ENCODE measurements around the gene PIEZO2.

Gene PIEZO2

GRCh38 chr18:10760986-10761385, 388.4 kb downstream of the PIEZO2 start:
- no peak for DNase-seq (ENCODE audit: low read depth, low spot score)

GRCh38 chr18:10759241-10759640, 390.1 kb downstream of the PIEZO2 start:
- Histone ChIP-seq H3K4me1 (ENCODE audit: insufficient read depth, insufficient read length) (no peaks in the 10 kb centered on the region), H3K9me3 (ENCODE audit: insufficient read depth, low read length) (peaks cover 6% of the 10 kb centered on the region; the same call in 1 of the 2 replicates), H3K9ac (ENCODE audit: insufficient read length, low read depth) (no peak overlapping the region), H3K36me3 (ENCODE audit: insufficient read depth, insufficient read length, low read length) (peaks cover 11% of the 10 kb centered on the region), H3K27me3 (ENCODE audit: insufficient read depth, insufficient read length) (no peaks in the 10 kb centered on the region), H3K4me3 (ENCODE audit: insufficient read length, low read depth) (no peak overlapping the region)
- DNase-seq (ENCODE audit: low read depth, low spot score), result no peak
- TF ChIP-seq ZNF274 (IDR thresholded peaks at IDR 0.05; ENCODE audit: low read depth, low read length) (no peak), SUZ12 (IDR thresholded peaks at IDR 0.05; ENCODE audit: extremely low read depth, insufficient read depth, insufficient read length) (no peak), YY1 (IDR thresholded peaks at IDR 0.05; ENCODE audit: insufficient read depth, insufficient read length) (no peak)

More at GRCh38 chr18:10760986-10761385, 388.4 kb downstream of the PIEZO2 start:
- Histone ChIP-seq H3K9me3 (ENCODE audit: insufficient read depth, low read length) (peaks cover 6% of the 10 kb centered on the region; the same call in 1 of the 2 replicates), H3K4me1 (ENCODE audit: insufficient read depth, insufficient read length) (no peaks in the 10 kb centered on the region), H3K4me3 (ENCODE audit: insufficient read length, low read depth) (no peak overlapping the region), H3K36me3 (ENCODE audit: insufficient read depth, insufficient read length, low read length) (peaks cover 5% of the 10 kb centered on the region), H3K27me3 (ENCODE audit: insufficient read depth, insufficient read length) (no peaks in the 10 kb centered on the region), H3K9ac (ENCODE audit: insufficient read length, low read depth) (no peak overlapping the region)
- TF ChIP-seq ZNF274 (IDR thresholded peaks at IDR 0.05; ENCODE audit: low read depth, low read length) (no peak), YY1 (IDR thresholded peaks at IDR 0.05; ENCODE audit: insufficient read depth, insufficient read length) (no peak)

GRCh38 chr18:10757946-10758345, 391.4 kb downstream of the PIEZO2 start:
- no peak for DNase-seq (ENCODE audit: low read depth, low spot score)
- Histone ChIP-seq H3K4me3 (ENCODE audit: insufficient read length, low read depth) (no peak overlapping the region), H3K27me3 (ENCODE audit: insufficient read depth, insufficient read length) (no peaks in the 10 kb centered on the region), H3K36me3 (ENCODE audit: insufficient read depth, insufficient read length, low read length) (peaks cover 11% of the 10 kb centered on the region), H3K9me3 (ENCODE audit: insufficient read depth, low read length) (peaks cover 6% of the 10 kb centered on the region; the same call in 1 of the 2 replicates), H3K4me1 (ENCODE audit: insufficient read depth, insufficient read length) (no peaks in the 10 kb centered on the region), H3K9ac (ENCODE audit: insufficient read length, low read depth) (no peak overlapping the region)
- TF ChIP-seq YY1 (IDR thresholded peaks at IDR 0.05; ENCODE audit: insufficient read depth, insufficient read length) (no peak), SUZ12 (IDR thresholded peaks at IDR 0.05; ENCODE audit: extremely low read depth, insufficient read depth, insufficient read length) (no peak), ZNF274 (IDR thresholded peaks at IDR 0.05; ENCODE audit: low read depth, low read length) (no peak)

DNA sequence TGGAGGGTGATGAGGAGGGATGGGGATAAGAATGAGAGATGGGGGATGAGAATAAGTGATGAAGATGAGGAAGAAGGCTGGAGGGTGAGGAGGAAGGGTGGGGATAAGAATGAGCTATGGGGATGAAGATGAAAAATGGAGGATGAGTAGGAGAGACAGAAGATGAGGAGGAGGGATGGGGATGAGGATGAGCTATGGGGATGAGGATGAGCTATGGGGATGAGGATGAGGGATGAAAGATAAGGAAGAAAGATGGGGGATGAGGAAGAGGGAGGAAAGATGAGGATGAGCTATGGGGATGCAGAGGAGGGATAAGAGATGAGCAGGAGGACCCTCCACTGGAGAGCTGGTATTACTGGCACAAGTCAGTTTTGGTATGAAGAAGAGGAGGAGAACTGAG, 392.0 kb downstream of the PIEZO2 start:
- DNase-seq (ENCODE audit: low read depth, low spot score), result no peak
- no peaks in the 10 kb centered on the region for H3K27me3 ChIP-seq (ENCODE audit: insufficient read depth, insufficient read length)
- no peak overlapping the region for H3K9ac ChIP-seq (ENCODE audit: insufficient read length, low read depth)
- H3K4me3 ChIP-seq (ENCODE audit: insufficient read length, low read depth), result no peak overlapping the region
- peaks cover 6% of the 10 kb centered on the region; the same call in 1 of the 2 replicates for H3K9me3 ChIP-seq (ENCODE audit: insufficient read depth, low read length)
- H3K4me1 ChIP-seq (ENCODE audit: insufficient read depth, insufficient read length), result no peaks in the 10 kb centered on the region
- TF ChIP-seq ZNF274 (IDR thresholded peaks at IDR 0.05; ENCODE audit: low read depth, low read length) (no peak), SUZ12 (IDR thresholded peaks at IDR 0.05; ENCODE audit: extremely low read depth, insufficient read depth, insufficient read length) (no peak), YY1 (IDR thresholded peaks at IDR 0.05; ENCODE audit: insufficient read depth, insufficient read length) (no peak)
- H3K36me3 ChIP-seq (ENCODE audit: insufficient read depth, insufficient read length, low read length), result peaks cover 11% of the 10 kb centered on the region

DNA sequence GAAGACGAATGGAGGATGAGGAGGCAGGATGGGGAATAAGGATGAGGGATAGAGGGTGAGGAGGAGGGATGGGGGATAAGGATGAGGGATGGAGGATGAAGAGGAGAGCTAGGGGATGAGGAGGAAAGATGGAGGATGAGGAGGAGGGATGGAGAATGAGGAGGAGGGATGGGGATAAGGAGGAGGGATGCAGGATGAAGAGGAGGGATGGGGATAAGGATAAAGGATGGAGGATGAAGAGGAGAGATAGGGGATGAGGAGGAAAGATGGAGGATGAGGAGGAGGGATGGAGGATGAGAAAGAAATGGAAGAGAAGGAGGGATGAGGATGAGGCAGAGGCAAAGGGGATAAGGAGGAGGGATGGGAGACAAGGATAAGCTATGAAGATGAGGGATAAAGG, 393.5 kb downstream of the PIEZO2 start:
- Histone ChIP-seq H3K9ac (ENCODE audit: insufficient read length, low read depth) (no peak overlapping the region), H3K27me3 (ENCODE audit: insufficient read depth, insufficient read length) (no peaks in the 10 kb centered on the region), H3K36me3 (ENCODE audit: insufficient read depth, insufficient read length, low read length) (peaks cover 11% of the 10 kb centered on the region), H3K9me3 (ENCODE audit: insufficient read depth, low read length) (0 out of 2 replicates have a peak, but pooled peaks cover under 1% of the 10 kb centered on the region), H3K4me1 (ENCODE audit: insufficient read depth, insufficient read length) (no peaks in the 10 kb centered on the region), H3K4me3 (ENCODE audit: insufficient read length, low read depth) (no peak overlapping the region)
- TF ChIP-seq SUZ12 (IDR thresholded peaks at IDR 0.05; ENCODE audit: extremely low read depth, insufficient read depth, insufficient read length), result no peak
- no peak for DNase-seq (ENCODE audit: low read depth, low spot score)

DNA sequence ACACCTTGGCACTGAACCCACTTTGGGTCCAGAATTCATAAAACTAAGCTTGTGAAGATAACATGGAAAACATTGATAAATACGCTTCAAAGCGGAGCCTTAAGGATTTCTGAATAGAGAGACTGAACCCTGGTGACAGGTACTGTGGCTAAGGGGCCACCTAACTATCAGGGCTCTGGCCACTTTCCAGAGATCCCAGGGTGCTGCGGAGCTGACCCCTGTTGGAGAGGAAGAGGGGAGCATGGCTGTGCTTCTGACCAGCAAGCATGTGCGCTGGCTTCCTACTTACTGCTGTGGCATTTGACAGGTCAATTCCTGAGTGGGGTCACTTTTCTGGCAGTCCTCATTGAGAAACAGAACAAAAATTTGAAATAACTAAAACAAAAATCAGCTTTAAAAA, 395.2 kb downstream of the PIEZO2 start:
- no peaks in the 10 kb centered on the region for H3K9me3 ChIP-seq (ENCODE audit: insufficient read depth, low read length)
- no peak for DNase-seq (ENCODE audit: low read depth, low spot score)
- no peaks in the 10 kb centered on the region for H3K27me3 ChIP-seq (ENCODE audit: insufficient read depth, insufficient read length)
- no peak for TF ChIP-seq SUZ12 (IDR thresholded peaks at IDR 0.05; ENCODE audit: extremely low read depth, insufficient read depth, insufficient read length)
- TF ChIP-seq YY1 (IDR thresholded peaks at IDR 0.05; ENCODE audit: insufficient read depth, insufficient read length), result no peak
- no peak for TF ChIP-seq ZNF274 (IDR thresholded peaks at IDR 0.05; ENCODE audit: low read depth, low read length)
- no peaks in the 10 kb centered on the region for H3K4me1 ChIP-seq (ENCODE audit: insufficient read depth, insufficient read length)
- peaks cover 7% of the 10 kb centered on the region for H3K36me3 ChIP-seq (ENCODE audit: insufficient read depth, insufficient read length, low read length)
- H3K4me3 ChIP-seq (ENCODE audit: insufficient read length, low read depth), result no peak overlapping the region
- no peak overlapping the region for H3K9ac ChIP-seq (ENCODE audit: insufficient read length, low read depth)

DNA sequence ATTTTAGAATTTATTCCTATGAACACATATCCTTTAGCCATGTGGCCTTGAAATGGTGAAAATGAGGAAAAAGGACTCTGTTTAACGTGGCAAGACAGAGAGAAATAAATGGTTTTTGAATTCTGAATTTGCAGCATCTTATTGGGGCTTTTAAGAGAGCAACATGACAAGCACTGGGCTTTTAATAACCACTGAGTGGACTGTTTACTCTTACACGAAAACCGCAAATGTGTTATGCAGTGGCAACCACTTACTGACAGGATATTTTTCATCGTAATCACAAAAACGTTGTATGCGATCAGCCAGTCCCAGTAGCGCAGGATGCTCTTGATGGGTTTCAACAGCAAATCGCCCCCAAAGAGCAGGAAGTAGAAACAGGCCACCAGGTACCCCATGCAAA, 397.0 kb downstream of the PIEZO2 start:
- no peak for DNase-seq (ENCODE audit: low read depth, low spot score)
- Histone ChIP-seq H3K4me3 (ENCODE audit: insufficient read length, low read depth) (no peak overlapping the region), H3K9me3 (ENCODE audit: insufficient read depth, low read length) (no peaks in the 10 kb centered on the region), H3K9ac (ENCODE audit: insufficient read length, low read depth) (no peak overlapping the region), H3K4me1 (ENCODE audit: insufficient read depth, insufficient read length) (no peaks in the 10 kb centered on the region), H3K36me3 (ENCODE audit: insufficient read depth, insufficient read length, low read length) (peaks cover 7% of the 10 kb centered on the region), H3K27me3 (ENCODE audit: insufficient read depth, insufficient read length) (no peaks in the 10 kb centered on the region)
- no peak for TF ChIP-seq SUZ12 (IDR thresholded peaks at IDR 0.05; ENCODE audit: extremely low read depth, insufficient read depth, insufficient read length)
- TF ChIP-seq ZNF274 (IDR thresholded peaks at IDR 0.05; ENCODE audit: low read depth, low read length), result no peak
- no peak for TF ChIP-seq YY1 (IDR thresholded peaks at IDR 0.05; ENCODE audit: insufficient read depth, insufficient read length)

DNA sequence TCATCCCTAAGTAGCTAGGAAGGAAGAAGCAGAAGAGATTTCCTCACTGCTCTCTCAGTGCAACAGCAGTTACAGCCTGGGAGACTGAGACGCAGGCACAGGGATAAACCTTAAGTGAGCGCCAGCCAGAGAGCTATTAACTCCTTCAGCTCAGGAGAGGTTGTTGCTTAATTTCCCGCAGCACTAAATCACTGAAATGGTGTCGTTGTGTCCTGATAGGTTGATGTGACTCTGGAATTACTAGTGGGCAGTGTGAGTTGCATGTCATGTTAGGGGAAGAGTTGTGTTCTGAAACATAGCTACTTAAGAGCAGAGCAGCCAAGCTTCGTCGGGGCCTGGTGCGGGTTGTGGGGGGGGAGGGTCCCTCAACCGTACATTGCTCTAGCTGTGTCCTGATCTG, 397.7 kb downstream of the PIEZO2 start:
- Histone ChIP-seq H3K36me3 (ENCODE audit: insufficient read depth, insufficient read length, low read length) (peaks cover 7% of the 10 kb centered on the region), H3K9ac (ENCODE audit: insufficient read length, low read depth) (no peak overlapping the region), H3K4me1 (ENCODE audit: insufficient read depth, insufficient read length) (no peaks in the 10 kb centered on the region), H3K4me3 (ENCODE audit: insufficient read length, low read depth) (no peak overlapping the region), H3K27me3 (ENCODE audit: insufficient read depth, insufficient read length) (no peaks in the 10 kb centered on the region), H3K9me3 (ENCODE audit: insufficient read depth, low read length) (no peaks in the 10 kb centered on the region)
- TF ChIP-seq ZNF274 (IDR thresholded peaks at IDR 0.05; ENCODE audit: low read depth, low read length) (no peak), YY1 (IDR thresholded peaks at IDR 0.05; ENCODE audit: insufficient read depth, insufficient read length) (no peak), SUZ12 (IDR thresholded peaks at IDR 0.05; ENCODE audit: extremely low read depth, insufficient read depth, insufficient read length) (no peak)
- DNase-seq (ENCODE audit: low read depth, low spot score), result no peak

Measured in NT2/D1 (cell line).